ENCODE results near the gene MCF2L2.

- no peak for TF ChIP-seq POLR2A (IDR thresholded peaks at IDR 0.05; ENCODE audit: extremely low read depth, insufficient read length)
- no peak for TF ChIP-seq CTCF (IDR thresholded peaks at IDR 0.05; ENCODE audit: low read depth, low read length)
- no peak for TF ChIP-seq MYC (IDR thresholded peaks at IDR 0.05; ENCODE audit: low read depth, low read length)
- TF ChIP-seq MAX (IDR thresholded peaks at IDR 0.05; ENCODE audit: low read depth, low read length), result no peak
Observed at GRCh38 chr3:183319371-183319770, 109.0 kb downstream of the MCF2L2 start.

Measured in NB4 (cell line).